Stimulated activated CD4-positive, alpha-beta T cell treated with anti-CD3 and anti-CD28 coated beads, Interleukin-15, amount 100 ng/mL, for 48 hours (primary cell): ENCODE results near the gene ARHGEF10L.

Source experiments
- DNase-seq, 2 donors: peaks; one replicate each; pipeline ENCODE4 v3.0.0-alpha.2; 2020; ENCODE audit warnings: low read depth in 2 of 2

ARHGEF10L gene

GRCh38 chr1:17635811-17636210 is 96.3 kb downstream of the ARHGEF10L start:
- DNase-seq = no peak

GRCh38 chr1:17636612-17637011 is 97.1 kb downstream of the ARHGEF10L start:
- DNase-seq = no peak

GRCh38 chr1:17637055-17637454 is 97.6 kb downstream of the ARHGEF10L start:
- DNase-seq = no peak

- DNase-seq = no peak
Measured at GRCh38 chr1:17639703-17640340, 100.3 kb downstream of the ARHGEF10L start.

- DNase-seq = no peak
Measured at GRCh38 chr1:17640393-17640792, 100.9 kb downstream of the ARHGEF10L start.

GRCh38 chr1:17640975-17641374 is 101.5 kb downstream of the ARHGEF10L start:
- DNase-seq = no peak

- no peak for DNase-seq
Measured at GRCh38 chr1:17642169-17642568, 102.7 kb downstream of the ARHGEF10L start.

GRCh38 chr1:17642943-17643342 is 103.4 kb downstream of the ARHGEF10L start:
- no peak for DNase-seq

- DNase-seq = no peak
Measured at GRCh38 chr1:17643861-17644703, 104.6 kb downstream of the ARHGEF10L start.

- DNase-seq = no peak
Measured at GRCh38 chr1:17645068-17645911, 105.8 kb downstream of the ARHGEF10L start.

- no peak for DNase-seq
Measured at GRCh38 chr1:17646444-17647280, 107.2 kb downstream of the ARHGEF10L start.

- no peak for DNase-seq
Measured at GRCh38 chr1:17648457-17649145, 109.1 kb downstream of the ARHGEF10L start.

- no peak for DNase-seq
Measured at GRCh38 chr1:17649371-17650106, 110.0 kb downstream of the ARHGEF10L start.

- DNase-seq = no peak
Measured at GRCh38 chr1:17653276-17653675, 113.8 kb downstream of the ARHGEF10L start.

- DNase-seq = no peak
Measured at GRCh38 chr1:17653728-17654351, 114.3 kb downstream of the ARHGEF10L start.

GRCh38 chr1:17654519-17654918 is 115.0 kb downstream of the ARHGEF10L start:
- no peak for DNase-seq

GRCh38 chr1:17655169-17655568 is 115.7 kb downstream of the ARHGEF10L start:
- DNase-seq = no peak

- DNase-seq = no peak
Measured at GRCh38 chr1:17655922-17656321, 116.4 kb downstream of the ARHGEF10L start.

GRCh38 chr1:17657436-17657835 is 117.9 kb downstream of the ARHGEF10L start:
- DNase-seq = no peak

- no peak for DNase-seq
Measured at GRCh38 chr1:17658837-17659236, 119.3 kb downstream of the ARHGEF10L start.
